ENCODE results near the gene TASP1. TPM values are rescaled to one million over a fixed set of nuclear protein-coding genes. Genes with fewer than 3 reads are reported as not detected.

Gene TASP1
- total and polyA plus RNA-seq, 10 of the 15 experiments (the other 5 are each of a cell fraction or from before 2014, with no cell fraction given): 7.4 to 17.8 (median 10.5) TPM

DNA sequence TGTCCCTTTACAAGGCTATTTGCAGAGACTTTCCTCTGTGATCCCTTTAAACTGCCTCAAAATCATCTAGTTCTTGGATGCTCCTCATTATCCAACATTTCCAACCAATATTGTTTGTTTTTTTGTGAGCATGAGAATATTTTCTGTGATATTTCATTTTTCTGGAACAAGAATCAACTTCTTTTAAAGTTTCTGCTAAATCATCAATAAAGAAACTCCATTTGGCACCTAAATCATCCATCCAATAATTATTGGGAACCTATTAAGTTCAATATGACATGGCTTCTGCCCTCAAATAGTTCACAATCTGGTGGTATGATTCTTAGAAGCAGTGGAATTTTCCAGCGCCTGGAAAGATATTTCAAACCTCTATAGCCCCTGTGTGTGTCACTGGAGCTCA is 210.0 kb downstream of the TASP1 start:
- ATAC-seq: no peak
- no peak overlapping the region for H3K27ac ChIP-seq (ENCODE audit: control insufficient read depth, insufficient read depth)
- no peak for DNase-seq (ENCODE audit: low read depth, low spot score)
- no peaks in the 10 kb centered on the region for H3K27me3 ChIP-seq (replicated peaks in 1 of 2; ENCODE audit: control insufficient read depth in 2 of 2, insufficient read depth in 2 of 2, low read length in 1 of 2)
- CTCF ChIA-PET: no interaction called here
- no peak overlapping the region for H3K4me3 ChIP-seq
- intact Hi-C loops (cut with micrococcal nuclease; ENCODE audit: unreplicated experiment) (no loop called here), in situ Hi-C loops (cut with MboI) (no loop called here)
- BruUV-seq (replicated peaks): no TSS peak
- TF ChIP-seq IKZF1 (conservative IDR thresholded peaks at IDR 0.05) (no peak), ZNF217 (IDR thresholded peaks at IDR 0.05) (no peak), CHD2 (IDR thresholded peaks at IDR 0.05; ENCODE audit: borderline replicate concordance, low read depth, low read length) (no peak), POLR2AphosphoS5 (IDR thresholded peaks at IDR 0.05; ENCODE audit: low read length) (no peak), CBFB (IDR thresholded peaks at IDR 0.05; ENCODE audit: low read depth) (no peak), ASH2L (IDR thresholded peaks at IDR 0.05; ENCODE audit: borderline replicate concordance, low read depth) (no peak), ZBED1 (IDR thresholded peaks at IDR 0.05; ENCODE audit: borderline replicate concordance) (no peak)
- TF ChIP-seq, protein P1, sequence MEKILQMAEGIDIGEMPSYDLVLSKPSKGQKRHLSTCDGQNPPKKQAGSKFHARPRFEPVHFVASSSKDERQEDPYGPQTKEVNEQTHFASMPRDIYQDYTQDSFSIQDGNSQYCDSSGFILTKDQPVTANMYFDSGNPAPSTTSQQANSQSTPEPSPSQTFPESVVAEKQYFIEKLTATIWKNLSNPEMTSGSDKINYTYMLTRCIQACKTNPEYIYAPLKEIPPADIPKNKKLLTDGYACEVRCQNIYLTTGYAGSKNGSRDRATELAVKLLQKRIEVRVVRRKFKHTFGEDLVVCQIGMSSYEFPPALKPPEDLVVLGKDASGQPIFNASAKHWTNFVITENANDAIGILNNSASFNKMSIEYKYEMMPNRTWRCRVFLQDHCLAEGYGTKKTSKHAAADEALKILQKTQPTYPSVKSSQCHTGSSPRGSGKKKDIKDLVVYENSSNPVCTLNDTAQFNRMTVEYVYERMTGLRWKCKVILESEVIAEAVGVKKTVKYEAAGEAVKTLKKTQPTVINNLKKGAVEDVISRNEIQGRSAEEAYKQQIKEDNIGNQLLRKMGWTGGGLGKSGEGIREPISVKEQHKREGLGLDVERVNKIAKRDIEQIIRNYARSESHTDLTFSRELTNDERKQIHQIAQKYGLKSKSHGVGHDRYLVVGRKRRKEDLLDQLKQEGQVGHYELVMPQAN (conservative IDR thresholded peaks at IDR 0.05): no peak
- no peak overlapping the region for H3K4me2 ChIP-seq (ENCODE audit: control insufficient read depth, insufficient read depth)
- RAD21 ChIA-PET (ENCODE audit: unreplicated experiment): no interaction called here
- 100% methylated on average over 1 of the region's 1 CpG for WGBS (ENCODE audit: insufficient coverage, insufficient replicate concordance, low lambda C conversion rate, missing lambda C conversion rate)
- POLR2A ChIA-PET: no interaction called here
- no peak for FAIRE-seq
- peaks cover 4% of the 10 kb centered on the region; the same call in 1 of the 2 replicates for H3K4me1 ChIP-seq (ENCODE audit: control insufficient read depth, insufficient read depth, low read length)
- peaks cover 5% of the 10 kb centered on the region for H3K9me3 ChIP-seq (replicated peaks; ENCODE audit: control insufficient read depth, insufficient read depth, low read length)
- SMC1A ChIA-PET (ENCODE audit: uncharacterized antibody, unreplicated experiment): interaction anchor here (0.7 to 0.9 kb wide), 2 partner anchors 8 to 88 kb away, joined by 3 read pairs; no protein-coding TSS in a partner anchor
- H3K79me2 ChIP-seq (ENCODE audit: control insufficient read depth, insufficient read depth, low read length): no peaks in the 10 kb centered on the region
- H3K9ac ChIP-seq (ENCODE audit: control insufficient read depth, insufficient read depth, low read length): no peak overlapping the region
- no peaks in the 10 kb centered on the region for H4K20me1 ChIP-seq (ENCODE audit: control insufficient read depth, insufficient read depth)
- H3K36me3 ChIP-seq (ENCODE audit: control insufficient read depth in 2 of 2, insufficient read depth in 2 of 2, low read length in 1 of 2): 0 out of 4 replicates have a peak, but pooled peaks cover 0 to 4% of the 10 kb centered on the region in 2 experiments
- H2AFZ ChIP-seq (ENCODE audit: control insufficient read depth, low read depth, low read length): no peak overlapping the region

All from GM12878 (cell line).